ENCODE measurements around the gene NANOS1.

The NANOS1 gene

DNA sequence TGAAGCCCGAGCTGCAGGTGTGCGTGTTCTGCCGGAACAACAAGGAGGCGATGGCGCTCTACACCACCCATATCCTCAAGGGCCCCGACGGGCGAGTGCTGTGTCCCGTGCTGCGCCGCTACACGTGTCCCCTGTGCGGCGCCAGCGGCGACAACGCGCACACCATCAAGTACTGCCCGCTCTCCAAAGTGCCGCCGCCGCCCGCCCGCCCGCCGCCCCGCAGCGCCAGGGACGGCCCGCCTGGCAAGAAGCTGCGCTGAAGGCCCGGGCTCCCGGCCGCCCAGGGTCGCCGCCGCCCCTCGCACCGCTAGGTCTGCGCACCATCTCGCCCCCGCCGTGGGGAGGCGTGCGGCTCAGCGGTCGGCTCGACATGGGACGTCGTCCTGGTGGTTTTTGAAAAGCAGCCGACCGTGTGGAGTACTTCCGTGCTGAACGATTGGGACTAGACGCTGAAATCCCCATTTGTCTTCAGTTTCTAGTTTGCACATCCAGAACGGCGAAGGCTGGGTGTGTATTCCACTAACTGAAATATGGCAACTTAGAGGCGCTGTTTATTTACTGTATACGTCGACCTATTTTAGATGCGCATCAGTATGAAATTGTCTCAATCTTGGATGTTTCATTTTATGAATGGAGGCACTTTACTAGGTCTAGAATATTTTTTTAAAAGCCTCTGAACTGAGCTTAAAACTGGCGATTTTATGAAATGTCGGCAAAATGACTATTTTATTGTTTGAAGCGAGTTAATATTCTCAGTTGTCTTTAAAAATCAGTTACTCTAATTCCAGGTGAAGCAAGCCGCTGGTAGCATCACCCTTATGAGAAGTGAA, 1.1 kb downstream of the NANOS1 start:
- TF ChIP-seq MYC (IDR thresholded peaks at IDR 0.05; ENCODE audit: low read depth, low read length) (peak; percentile 82), POLR2A (IDR thresholded peaks at IDR 0.05; ENCODE audit: extremely low read depth, insufficient read length) (peak; percentile 43)
- TF ChIP-seq, protein P1, sequence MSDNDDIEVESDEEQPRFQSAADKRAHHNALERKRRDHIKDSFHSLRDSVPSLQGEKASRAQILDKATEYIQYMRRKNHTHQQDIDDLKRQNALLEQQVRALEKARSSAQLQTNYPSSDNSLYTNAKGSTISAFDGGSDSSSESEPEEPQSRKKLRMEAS (IDR thresholded peaks at IDR 0.05; ENCODE audit: low read depth, low read length), result peak; percentile 86
- TF ChIP-seq, protein P2, sequence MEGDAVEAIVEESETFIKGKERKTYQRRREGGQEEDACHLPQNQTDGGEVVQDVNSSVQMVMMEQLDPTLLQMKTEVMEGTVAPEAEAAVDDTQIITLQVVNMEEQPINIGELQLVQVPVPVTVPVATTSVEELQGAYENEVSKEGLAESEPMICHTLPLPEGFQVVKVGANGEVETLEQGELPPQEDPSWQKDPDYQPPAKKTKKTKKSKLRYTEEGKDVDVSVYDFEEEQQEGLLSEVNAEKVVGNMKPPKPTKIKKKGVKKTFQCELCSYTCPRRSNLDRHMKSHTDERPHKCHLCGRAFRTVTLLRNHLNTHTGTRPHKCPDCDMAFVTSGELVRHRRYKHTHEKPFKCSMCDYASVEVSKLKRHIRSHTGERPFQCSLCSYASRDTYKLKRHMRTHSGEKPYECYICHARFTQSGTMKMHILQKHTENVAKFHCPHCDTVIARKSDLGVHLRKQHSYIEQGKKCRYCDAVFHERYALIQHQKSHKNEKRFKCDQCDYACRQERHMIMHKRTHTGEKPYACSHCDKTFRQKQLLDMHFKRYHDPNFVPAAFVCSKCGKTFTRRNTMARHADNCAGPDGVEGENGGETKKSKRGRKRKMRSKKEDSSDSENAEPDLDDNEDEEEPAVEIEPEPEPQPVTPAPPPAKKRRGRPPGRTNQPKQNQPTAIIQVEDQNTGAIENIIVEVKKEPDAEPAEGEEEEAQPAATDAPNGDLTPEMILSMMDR (IDR thresholded peaks at IDR 0.05; ENCODE audit: low read depth, low read length), result no peak
- peak; percentile 93 for DNase-seq (ENCODE audit: low read depth)
- peak overlapping the region; percentile 71 for H3K4me3 ChIP-seq (ENCODE audit: low read depth, low read length)

DNA sequence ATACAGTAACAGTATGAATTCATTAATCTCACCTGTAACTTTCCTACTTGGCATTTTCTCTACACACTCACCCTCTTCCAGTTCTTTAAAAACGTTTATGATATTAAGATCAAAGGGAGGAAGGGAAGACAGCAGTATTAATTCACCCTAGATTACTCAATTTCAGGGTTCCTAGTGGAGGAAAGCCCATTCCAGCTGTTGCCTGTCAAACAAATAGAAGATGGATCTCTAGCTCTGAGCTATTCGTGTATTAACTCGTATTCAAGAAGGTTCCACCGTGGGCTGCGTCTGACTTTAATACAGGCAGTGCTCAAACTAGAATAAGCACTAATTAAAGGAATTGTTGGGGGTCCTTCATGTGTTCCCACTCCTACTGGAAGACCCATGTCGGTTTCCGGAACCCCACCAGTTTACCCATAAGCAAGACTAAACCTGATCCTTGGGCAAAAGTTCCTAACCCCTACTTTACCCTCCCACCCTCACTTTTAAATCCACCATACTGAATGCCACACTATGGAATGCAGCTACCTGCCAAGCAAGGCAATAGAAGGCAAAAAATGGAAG, 2.1 kb downstream of the NANOS1 start:
- peak overlapping the region; percentile 71 for H3K4me3 ChIP-seq (ENCODE audit: low read depth, low read length)
- TF ChIP-seq, protein P2 (IDR thresholded peaks at IDR 0.05; ENCODE audit: low read depth, low read length), result no peak
- no peak for TF ChIP-seq POLR2A (IDR thresholded peaks at IDR 0.05; ENCODE audit: extremely low read depth, insufficient read length)
- TF ChIP-seq, protein P1 (IDR thresholded peaks at IDR 0.05; ENCODE audit: low read depth, low read length), result no peak
- TF ChIP-seq MYC (IDR thresholded peaks at IDR 0.05; ENCODE audit: low read depth, low read length), result no peak
- DNase-seq (ENCODE audit: low read depth), result peak; percentile 38

DNA sequence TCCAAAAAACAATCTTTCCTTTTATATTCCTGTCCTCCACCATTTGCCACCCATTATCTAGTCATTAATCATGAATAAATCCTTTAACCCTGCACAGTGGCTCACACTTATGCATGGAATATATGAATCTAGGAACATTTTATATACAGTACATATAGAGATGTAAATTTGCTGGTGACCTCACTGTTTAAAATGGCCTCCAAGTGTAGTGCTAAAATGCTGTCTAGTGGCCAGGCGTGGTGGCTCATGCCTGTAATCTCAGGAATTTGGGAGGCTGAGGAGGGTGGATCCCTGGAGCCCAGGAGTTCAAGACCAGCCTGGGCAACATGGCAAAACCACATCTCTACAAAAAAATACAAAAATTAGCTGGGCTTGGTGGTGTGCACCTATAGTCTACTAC, 9.6 kb downstream of the NANOS1 start:
- H3K4me3 ChIP-seq (ENCODE audit: low read depth, low read length), result no peak overlapping the region
- TF ChIP-seq, protein P1 (IDR thresholded peaks at IDR 0.05; ENCODE audit: low read depth, low read length), result no peak
- TF ChIP-seq MYC (IDR thresholded peaks at IDR 0.05; ENCODE audit: low read depth, low read length) (no peak), POLR2A (IDR thresholded peaks at IDR 0.05; ENCODE audit: extremely low read depth, insufficient read length) (no peak)
- TF ChIP-seq, protein P2 (IDR thresholded peaks at IDR 0.05; ENCODE audit: low read depth, low read length), result no peak
- no peak for DNase-seq (ENCODE audit: low read depth)

DNA sequence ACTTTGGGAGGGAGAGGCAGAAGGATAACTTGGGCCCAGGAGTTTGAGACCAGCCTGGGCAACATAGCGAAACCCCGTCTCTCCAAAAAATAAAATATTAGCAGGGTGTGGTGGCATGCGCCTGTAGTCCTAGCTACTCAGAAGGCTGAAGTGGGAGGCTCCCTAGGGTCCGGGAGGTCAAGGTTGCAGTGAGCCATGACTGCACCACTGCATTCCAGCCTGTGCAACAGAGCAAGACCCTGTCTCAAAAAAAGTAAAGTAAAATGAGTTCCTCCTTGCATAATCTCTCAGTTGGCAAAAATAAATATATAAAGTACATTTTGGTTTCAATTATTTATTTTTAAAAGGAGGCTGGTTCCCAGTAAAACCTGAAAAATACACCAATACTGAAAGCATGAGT, 11.8 kb downstream of the NANOS1 start:
- no peak overlapping the region for H3K4me3 ChIP-seq (ENCODE audit: low read depth, low read length)
- DNase-seq (ENCODE audit: low read depth), result no peak
- TF ChIP-seq MYC (IDR thresholded peaks at IDR 0.05; ENCODE audit: low read depth, low read length), result no peak
- no peak for TF ChIP-seq POLR2A (IDR thresholded peaks at IDR 0.05; ENCODE audit: extremely low read depth, insufficient read length)
- TF ChIP-seq, protein P2 (IDR thresholded peaks at IDR 0.05; ENCODE audit: low read depth, low read length), result no peak
- TF ChIP-seq, protein P1 (IDR thresholded peaks at IDR 0.05; ENCODE audit: low read depth, low read length), result no peak

DNA sequence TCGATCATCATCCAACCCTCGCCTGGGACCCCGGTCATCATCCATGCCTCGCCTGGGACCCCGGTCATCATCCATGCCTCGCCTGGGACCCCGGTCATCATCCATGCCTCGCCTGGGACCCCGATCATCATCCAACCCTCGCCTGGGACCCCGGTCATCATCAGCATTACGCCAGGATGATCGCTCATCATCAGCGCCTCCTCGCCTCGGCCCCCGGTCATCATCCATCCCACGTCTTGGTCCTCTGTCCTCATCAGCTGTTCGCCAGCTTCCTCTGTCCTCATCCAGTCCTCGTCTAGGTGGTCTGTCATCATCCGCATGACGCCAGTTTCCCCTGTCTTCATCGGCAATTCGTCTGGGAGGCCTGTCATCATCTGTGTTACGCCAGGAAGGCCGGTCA, 12.7 kb downstream of the NANOS1 start:
- TF ChIP-seq, protein P1 (IDR thresholded peaks at IDR 0.05; ENCODE audit: low read depth, low read length), result no peak
- TF ChIP-seq POLR2A (IDR thresholded peaks at IDR 0.05; ENCODE audit: extremely low read depth, insufficient read length), result no peak
- no peak for TF ChIP-seq MYC (IDR thresholded peaks at IDR 0.05; ENCODE audit: low read depth, low read length)
- TF ChIP-seq, protein P2 (IDR thresholded peaks at IDR 0.05; ENCODE audit: low read depth, low read length), result no peak

More for the DNA sequence above, 12.7 kb downstream of the NANOS1 start:
- H3K4me3 ChIP-seq (ENCODE audit: low read depth, low read length), result no peak overlapping the region
- DNase-seq (ENCODE audit: low read depth), result no peak

Data from NB4 (cell line).